ENCODE measurements around the gene TSEN2. TPM values are rescaled to one million over a fixed set of nuclear protein-coding genes. Genes with fewer than 3 reads are reported as not detected.

Gene TSEN2
- total and polyA plus RNA-seq, 2 of the 13 experiments (the other 11 are each of a cell fraction or from before 2014, with no cell fraction given): 11.0 to 17.3 TPM

DNA sequence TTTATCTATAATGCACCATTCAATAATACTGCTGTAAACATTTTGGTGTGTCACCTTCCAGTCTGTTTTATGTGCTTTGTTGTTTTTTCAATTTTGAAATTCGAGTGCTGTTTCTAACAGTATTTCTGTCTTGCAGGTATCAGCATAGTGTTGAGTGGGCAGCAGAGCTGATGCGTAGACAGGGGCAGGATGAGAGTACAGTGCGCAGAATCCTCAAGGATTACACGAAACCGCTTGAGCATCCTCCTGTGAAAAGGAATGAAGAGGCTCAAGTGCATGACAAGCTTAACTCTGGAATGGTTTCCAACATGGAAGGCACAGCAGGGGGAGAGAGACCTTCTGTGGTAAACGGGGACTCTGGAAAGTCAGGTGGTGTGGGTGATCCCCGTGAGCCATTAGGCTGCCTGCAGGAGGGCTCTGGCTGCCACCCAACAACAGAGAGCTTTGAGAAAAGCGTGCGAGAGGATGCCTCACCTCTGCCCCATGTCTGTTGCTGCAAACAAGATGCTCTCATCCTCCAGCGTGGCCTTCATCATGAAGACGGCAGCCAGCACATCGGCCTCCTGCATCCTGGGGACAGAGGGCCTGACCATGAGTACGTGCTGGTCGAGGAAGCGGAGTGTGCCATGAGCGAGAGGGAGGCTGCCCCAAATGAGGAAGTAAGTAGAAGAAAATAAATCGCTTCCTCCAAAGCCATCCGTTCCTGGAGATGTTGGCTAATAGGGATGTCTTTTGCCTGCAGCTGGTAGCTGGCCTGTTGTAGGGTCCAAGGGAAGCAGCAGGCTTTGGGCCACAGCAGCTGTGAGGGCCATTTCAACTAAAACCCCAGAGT is 19.1 kb downstream of the TSEN2 start (continued):
- TF ChIP-seq, protein P1, sequence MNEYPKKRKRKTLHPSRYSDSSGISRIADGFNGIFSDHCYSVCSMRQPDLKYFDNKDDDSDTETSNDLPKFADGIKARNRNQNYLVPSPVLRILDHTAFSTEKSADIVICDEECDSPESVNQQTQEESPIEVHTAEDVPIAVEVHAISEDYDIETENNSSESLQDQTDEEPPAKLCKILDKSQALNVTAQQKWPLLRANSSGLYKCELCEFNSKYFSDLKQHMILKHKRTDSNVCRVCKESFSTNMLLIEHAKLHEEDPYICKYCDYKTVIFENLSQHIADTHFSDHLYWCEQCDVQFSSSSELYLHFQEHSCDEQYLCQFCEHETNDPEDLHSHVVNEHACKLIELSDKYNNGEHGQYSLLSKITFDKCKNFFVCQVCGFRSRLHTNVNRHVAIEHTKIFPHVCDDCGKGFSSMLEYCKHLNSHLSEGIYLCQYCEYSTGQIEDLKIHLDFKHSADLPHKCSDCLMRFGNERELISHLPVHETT (CRISPR knock-in tag; conservative IDR thresholded peaks at IDR 0.05): no peak

DNA sequence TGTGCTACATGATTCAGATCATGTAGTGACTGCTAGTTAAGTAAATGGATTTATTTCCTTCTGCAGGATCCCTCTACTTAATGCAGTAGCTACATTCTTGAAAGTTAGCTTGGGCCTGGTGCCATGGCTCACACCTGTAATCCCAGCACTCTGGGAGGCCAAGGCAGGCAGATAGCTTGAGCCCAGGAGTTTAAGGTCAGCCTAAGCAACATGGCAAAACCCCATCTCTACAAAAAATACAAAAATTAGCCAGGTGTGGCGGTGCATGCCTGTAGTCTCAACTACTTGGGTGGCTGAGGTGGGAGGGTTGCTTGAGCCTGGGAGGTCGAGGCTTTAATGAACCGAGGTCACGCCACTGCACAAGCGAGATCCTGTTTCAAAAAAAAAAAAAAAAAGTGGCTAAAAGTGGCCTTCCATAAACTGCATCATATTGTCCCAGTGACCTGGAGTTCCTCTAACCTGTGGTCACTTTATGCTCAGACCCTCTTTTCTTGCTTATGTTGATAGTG is 22.0 kb downstream of the TSEN2 start:
- no peak overlapping the region for H3K27ac ChIP-seq (ENCODE audit: extremely low read length, insufficient read depth, low read length)
- no peaks in the 10 kb centered on the region for H3K27me3 ChIP-seq (ENCODE audit: control insufficient read depth in 1 of 2, insufficient read depth in 2 of 2, low read length in 2 of 2)
- ChIA-PET CTCF (ENCODE audit: low intra/inter-chr PET ratio, low total read pairs) (no interaction called here), POLR2A (no interaction called here)
- TF ChIP-seq PTBP1 (IDR thresholded peaks at IDR 0.05; ENCODE audit: low read depth, low read length, poor library complexity, severe bottlenecking) (no peak), NFE2L1 (CRISPR knock-in tag; IDR thresholded peaks at IDR 0.05; ENCODE audit: borderline replicate concordance) (no peak), THAP11 (CRISPR knock-in tag; IDR thresholded peaks at IDR 0.05) (no peak), ZNF44 (CRISPR knock-in tag; IDR thresholded peaks at IDR 0.05) (no peak), ZNF160 (CRISPR knock-in tag; IDR thresholded peaks at IDR 0.05) (no peak), ZNF878 (CRISPR knock-in tag; IDR thresholded peaks at IDR 0.05) (no peak), MAFG (CRISPR knock-in tag; IDR thresholded peaks at IDR 0.05) (no peak)
- no peak overlapping the region for H3K4me2 ChIP-seq (ENCODE audit: low read depth, low read length)
- no peaks in the 10 kb centered on the region for H3K4me1 ChIP-seq (ENCODE audit: insufficient read depth, low read length)
- no peaks in the 10 kb centered on the region for H3K9me3 ChIP-seq (ENCODE audit: low read length)
- H3K9ac ChIP-seq (ENCODE audit: insufficient read depth, low read depth, low read length): no peak overlapping the region
- WGBS (ENCODE audit: low lambda C conversion rate): 97% methylated on average over 5 of the region's 5 CpGs
- DNase-seq (ENCODE audit: low spot score): no peak
- H3K36me3 ChIP-seq (replicated peaks in 1 of 2; ENCODE audit: control insufficient read depth in 1 of 2, insufficient read depth in 2 of 2, low read length in 2 of 2): peaks cover 16 to 49% of the 10 kb centered on the region in 2 experiments
- no peak for ATAC-seq
- in situ Hi-C loops (cut with HindIII; ENCODE audit: extremely low pct_ligation_motif_present, low pct_unique_long_range_greater_than_20kb) (no loop called here), intact Hi-C loops (cut with micrococcal nuclease; ENCODE audit: unreplicated experiment) (no loop called here)
- no TSS peak for BruUV-seq (replicated peaks)
- no peaks in the 10 kb centered on the region for H4K20me1 ChIP-seq (ENCODE audit: insufficient read depth, low read length)
- no peak for FAIRE-seq
- H3K79me2 ChIP-seq (ENCODE audit: insufficient read depth, low read length): no peaks in the 10 kb centered on the region
- no peak overlapping the region for H3K4me3 ChIP-seq (replicated peaks in 1 of 3; ENCODE audit: insufficient read depth in 1 of 3, low read depth in 2 of 3, low read length in 3 of 3)
- H2AFZ ChIP-seq (ENCODE audit: low read length): no peak overlapping the region
